Ovary (tissue), 9 donors: ENCODE data around the gene SLMAP. TPM values are rescaled to one million over a fixed set of nuclear protein-coding genes. Genes with fewer than 3 reads are reported as not detected.
A peak's percentile ranks its signal among the peaks of the same experiment; 100 is the strongest.

Experiments used
- DNase-seq, 5 donors: peaks; one replicate each; pipeline ENCODE4 v3.0.0-alpha.2; 2019 to 2020
- H3K27ac ChIP-seq, 2 donors: fragments of 200-600 bp; one replicate each; pipeline versions ENCODE4 v1.5.1 to v1.8.0; 2019 to 2022
- H3K27me3 ChIP-seq: fragments of 200-600 bp; one replicate; pipeline ENCODE4 v1.8.0; 2022
- H3K36me3 ChIP-seq: fragments of 200-600 bp; sonication (generic); one replicate; pipeline ENCODE4 v1.5.1; 2019
- H3K4me1 ChIP-seq: one replicate; pipeline ENCODE4 v1.8.1; 2013; ENCODE audit warnings: mild to moderate bottlenecking, moderate library complexity; ENCODE audit not compliant: insufficient read depth
- H3K4me3 ChIP-seq: fragments of 200-600 bp; sonication (generic); one replicate; pipeline ENCODE4 v1.5.1; 2017
- H3K9me3 ChIP-seq, 2 donors: fragments of 200-600 bp in 1 of 2; sonication (generic) in 1 of 2; one replicate each; pipeline versions ENCODE4 v1.5.1 to v1.8.1; 2013 to 2019; ENCODE audit warnings: mild to moderate bottlenecking in 1 of 2, moderate library complexity in 1 of 2
- CTCF ChIP-seq, 3 donors: fragments of 450-650 bp in 2 of 3; fragments of 200-600 bp in 1 of 3; IDR thresholded peaks; one replicate each; pipeline versions ENCODE4 v1.5.1 to v1.8.0; 2016 to 2022; ENCODE audit warnings: antibody characterized with exemption in 3 of 3, mild to moderate bottlenecking in 1 of 3
- EP300 ChIP-seq: sonication (generic); formaldehyde crosslinking; IDR thresholded peaks from one replicate; pipeline ENCODE4 v1.6.1; 2017; ENCODE audit warnings: antibody characterized with exemption
- POLR2A ChIP-seq: fragments of 450-650 bp; IDR thresholded peaks from one replicate; pipeline ENCODE4 v1.6.1; 2017; ENCODE audit warnings: antibody characterized with exemption, mild to moderate bottlenecking, moderate library complexity
- WGBS, 3 donors: extraction: QIAGEN DNeasy Blood & Tissue Kit in 1 of 3; methylation state at CpG; one replicate each; pipeline versions ENCODE4 v1.1.5 to v1.1.7; 2013 to 2017; 5-methylcytosine and 5-hydroxymethylcytosine counted together
- intact Hi-C, 4 donors: fragments of 100-400 bp; cut with DNase I; formaldehyde crosslinking; loops; one replicate each; pipeline versions ENCODE4 v1.11.0 to v1.15.1; 2022 to 2023
- polyA plus RNA-seq, 2 donors: library from polyadenylated mRNA; stranded (reverse); fragments of 200-250 nt in 1 of 2; fragments of 350-450 nt in 1 of 2; fragmentation: Illumina TruSeq in 1 of 2; extraction: RNeasy Lipid Tissue Mini Kit (QIAGEN cat#74804) in 1 of 2; gene quantifications; one replicate each; pipeline ENCODE4 v1.2.3, GENCODE V29; 2013 to 2014
- total RNA-seq, 7 donors: library from RNA; depleted of rRNA in 2 of 7; stranded (reverse); fragments of >200 nt in 2 of 7; fragmentation: NEBNext Ultra II Directional in 3 of 7; extraction: Animal tissue kit (Norgen Biotek cat#: 25700) in 3 of 7; gene quantifications; one replicate each; pipeline versions ENCODE4 v1.1.0 to v1.2.4, GENCODE V29; 2016 to 2023
- donor health status: DM: no; HTN: no; CAD: no; lungs with moderate emphysema.
- donor health status: DM: no; HTN: no; CAD: no.
- donor health status: Bipolar disorder and iron deficiency.
- donor health status: DM: yes; HTN: yes; CAD: no.
- donor health status: DM: no; HTN: no; CAD: no.
- donor health status: DM: yes; HTN: yes; CAD: no.

SLMAP gene
- total and polyA plus RNA-seq, 9 donors: 26.3 to 113 (median 73.8) TPM

- TF ChIP-seq EP300 (no peak), POLR2A (no peak), CTCF (IDR thresholded peaks at IDR 0.05) (no peak)
- DNase-seq: no peak
- Histone ChIP-seq H3K27ac (no peak overlapping the region), H3K27me3 (no peaks in the 10 kb centered on the region), H3K36me3 (no peaks in the 10 kb centered on the region), H3K4me1 (peaks cover 6% of the 10 kb centered on the region), H3K9me3 (no peaks in the 10 kb centered on the region), H3K4me3 (no peak overlapping the region)
- 47 to 71% (median 69%) methylated on average over 5 of the region's 5 CpGs for WGBS, 3 donors
- intact Hi-C loops: no loop called here
These were observed 190.9 kb downstream of the SLMAP start for GRCh38 chr3:57946970-57947381.

GRCh38 chr3:57948080-57948671 is 192.1 kb downstream of the SLMAP start:
- Histone ChIP-seq H3K36me3 (no peaks in the 10 kb centered on the region), H3K27me3 (no peaks in the 10 kb centered on the region), H3K27ac (no peak overlapping the region), H3K4me3 (no peak overlapping the region), H3K9me3 (no peaks in the 10 kb centered on the region), H3K4me1 (peaks cover 10% of the 10 kb centered on the region)
- peak in 1 of 5 donors; percentile 16 for DNase-seq
- no peak for TF ChIP-seq EP300
- intact Hi-C loops: no loop called here
- WGBS, 3 donors: 67 to 80% (median 76%) methylated on average over 12 of the region's 12 CpGs

- Histone ChIP-seq H3K4me1 (peaks cover 10% of the 10 kb centered on the region), H3K36me3 (no peaks in the 10 kb centered on the region), H3K4me3 (no peak overlapping the region), H3K27ac (no peak overlapping the region), H3K9me3 (no peaks in the 10 kb centered on the region), H3K27me3 (no peaks in the 10 kb centered on the region)
- TF ChIP-seq EP300 (no peak), POLR2A (no peak), CTCF (IDR thresholded peaks at IDR 0.05) (no peak)
- WGBS, 3 donors: 46 to 86% (median 81%) methylated on average over 9 of the region's 9 CpGs
- peak in 2 of 5 donors; percentile 10 to 30 for DNase-seq
- intact Hi-C loops: no loop called here
These were observed 192.7 kb downstream of the SLMAP start for GRCh38 chr3:57948781-57949242.

- no peak overlapping the region for H3K27ac ChIP-seq
- 91 to 96% (median 95%) methylated on average over 5 of the region's 5 CpGs for WGBS, 3 donors
- DNase-seq: peak in 2 of 5 donors; percentile 2 to 15
- H3K4me1 ChIP-seq: peaks cover 8% of the 10 kb centered on the region
- no peak overlapping the region for H3K4me3 ChIP-seq
- no peaks in the 10 kb centered on the region for H3K27me3 ChIP-seq
- TF ChIP-seq EP300: no peak
- TF ChIP-seq POLR2A: no peak
- no peak for TF ChIP-seq CTCF (IDR thresholded peaks at IDR 0.05)
- no peaks in the 10 kb centered on the region for H3K36me3 ChIP-seq
- intact Hi-C loops: no loop called here
- no peaks in the 10 kb centered on the region for H3K9me3 ChIP-seq
These were observed 193.2 kb downstream of the SLMAP start for GRCh38 chr3:57949344-57949743.

- WGBS, 3 donors: 84 to 92% (median 86%) methylated on average over 7 of the region's 7 CpGs
- Histone ChIP-seq H3K27me3 (no peaks in the 10 kb centered on the region), H3K9me3 (no peaks in the 10 kb centered on the region), H3K27ac (no peak overlapping the region), H3K4me3 (no peak overlapping the region), H3K4me1 (peaks cover 8% of the 10 kb centered on the region), H3K36me3 (no peaks in the 10 kb centered on the region)
- peak in 2 of 5 donors; percentile 14 to 31 for DNase-seq
- TF ChIP-seq POLR2A: no peak
- TF ChIP-seq CTCF (IDR thresholded peaks at IDR 0.05): no peak
- no peak for TF ChIP-seq EP300
- intact Hi-C loops: no loop called here
These were observed 193.9 kb downstream of the SLMAP start for GRCh38 chr3:57949785-57950615.
